ENCODE data around the gene KRT5.
"Not testable (repeated sequence)": the region's sequence is repeated elsewhere in the genome, so short reads cannot be mapped to it uniquely, and the experiment has no call there.

The KRT5 gene

DNA sequence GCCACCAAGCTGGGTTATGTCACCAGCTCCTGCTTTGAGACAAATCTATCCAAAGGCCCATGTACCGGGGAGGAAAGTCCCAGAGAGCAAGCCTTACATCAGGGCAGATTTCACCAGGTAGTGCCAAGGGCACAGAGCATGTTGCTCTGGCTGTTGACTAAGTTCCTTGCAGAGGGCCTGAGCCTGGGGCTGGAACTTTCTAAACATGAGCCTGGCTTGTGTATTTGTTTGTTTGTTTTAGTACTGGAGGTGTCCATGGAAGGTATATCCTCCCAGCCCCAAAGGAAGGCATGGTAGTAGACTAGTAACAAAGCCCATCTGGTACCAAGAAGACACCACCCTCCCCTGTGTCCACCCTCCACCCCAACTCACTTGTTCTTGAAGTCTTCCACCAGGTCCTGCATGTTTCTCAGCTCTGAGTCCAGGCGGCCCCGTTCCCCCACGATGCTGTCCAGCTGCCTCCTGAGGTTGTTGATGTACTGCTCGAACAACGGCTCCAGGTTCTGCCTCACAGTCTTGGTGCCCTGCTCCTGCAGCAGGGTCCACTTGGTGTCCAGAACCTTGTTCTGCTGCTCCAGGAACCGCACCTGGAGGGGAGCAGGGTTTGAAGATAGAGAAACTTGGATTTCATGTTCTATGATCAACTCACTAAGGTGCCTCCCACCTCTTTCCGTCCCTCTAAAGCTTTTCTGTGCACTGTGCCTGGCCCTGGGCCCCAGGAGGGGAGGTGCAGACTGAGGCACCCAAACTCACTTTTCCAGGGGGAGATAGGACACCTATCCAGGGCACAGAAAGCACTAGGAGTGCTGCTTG lies 1.4 kb downstream of the KRT5 start:
- no peak for DNase-seq

DNA sequence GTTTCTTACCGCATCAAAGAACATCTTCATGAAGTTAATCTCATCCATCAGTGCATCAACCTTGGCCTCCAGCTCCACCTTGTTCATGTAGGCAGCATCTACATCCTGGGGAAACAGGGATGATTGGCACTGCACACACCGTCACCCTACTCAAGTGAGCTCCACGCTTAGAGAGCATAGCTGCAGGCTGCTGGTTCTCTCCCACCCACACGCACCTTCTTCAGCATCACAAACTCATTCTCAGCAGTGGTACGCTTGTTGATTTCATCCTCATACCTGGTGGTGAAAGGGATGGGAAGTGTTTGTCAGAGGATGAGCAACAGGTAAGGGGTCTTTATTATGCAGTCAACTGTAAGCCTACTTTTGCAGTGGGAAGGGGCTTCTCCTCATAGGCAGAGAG lies 2.3 kb downstream of the KRT5 start:
- no peak for DNase-seq

DNA sequence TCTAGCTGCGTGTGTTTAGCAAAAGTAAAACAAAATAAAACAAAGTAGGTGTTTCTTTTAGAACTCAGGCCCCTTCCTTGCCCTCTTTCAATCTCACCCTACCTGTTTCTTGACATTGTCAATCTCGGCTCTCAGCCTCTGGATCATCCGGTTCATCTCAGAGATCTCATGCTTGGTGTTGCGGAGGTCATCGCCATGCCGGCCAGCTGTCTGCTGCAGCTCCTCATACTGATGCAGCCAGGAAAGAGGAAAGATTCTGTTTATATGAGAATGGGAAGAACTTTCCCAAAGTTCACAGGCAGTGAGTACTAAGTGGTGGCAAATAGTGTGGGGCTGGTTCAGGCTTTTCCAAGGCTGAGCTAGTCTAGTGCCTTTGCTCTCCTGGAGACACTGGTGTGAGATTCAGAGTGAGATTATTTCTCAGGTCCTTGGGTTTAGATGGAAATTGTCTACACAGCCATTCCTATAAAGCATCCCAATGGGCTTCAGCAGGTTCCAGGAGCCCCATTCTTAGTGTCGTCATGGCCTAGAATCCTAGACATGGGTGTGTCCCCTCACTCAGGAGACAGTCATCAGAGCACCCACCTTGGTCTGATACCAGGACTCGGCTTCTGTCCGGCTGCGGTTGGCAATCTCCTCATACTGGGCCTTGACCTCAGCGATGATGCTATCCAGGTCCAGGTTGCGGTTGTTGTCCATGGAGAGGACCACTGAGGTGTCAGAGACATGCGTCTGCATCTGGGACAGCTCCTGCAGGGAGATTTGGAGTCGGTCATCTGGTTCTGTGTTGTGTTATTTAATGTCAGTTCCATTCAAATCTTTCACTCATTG lies 3.0 kb downstream of the KRT5 start:
- DNase-seq: no peak

DNA sequence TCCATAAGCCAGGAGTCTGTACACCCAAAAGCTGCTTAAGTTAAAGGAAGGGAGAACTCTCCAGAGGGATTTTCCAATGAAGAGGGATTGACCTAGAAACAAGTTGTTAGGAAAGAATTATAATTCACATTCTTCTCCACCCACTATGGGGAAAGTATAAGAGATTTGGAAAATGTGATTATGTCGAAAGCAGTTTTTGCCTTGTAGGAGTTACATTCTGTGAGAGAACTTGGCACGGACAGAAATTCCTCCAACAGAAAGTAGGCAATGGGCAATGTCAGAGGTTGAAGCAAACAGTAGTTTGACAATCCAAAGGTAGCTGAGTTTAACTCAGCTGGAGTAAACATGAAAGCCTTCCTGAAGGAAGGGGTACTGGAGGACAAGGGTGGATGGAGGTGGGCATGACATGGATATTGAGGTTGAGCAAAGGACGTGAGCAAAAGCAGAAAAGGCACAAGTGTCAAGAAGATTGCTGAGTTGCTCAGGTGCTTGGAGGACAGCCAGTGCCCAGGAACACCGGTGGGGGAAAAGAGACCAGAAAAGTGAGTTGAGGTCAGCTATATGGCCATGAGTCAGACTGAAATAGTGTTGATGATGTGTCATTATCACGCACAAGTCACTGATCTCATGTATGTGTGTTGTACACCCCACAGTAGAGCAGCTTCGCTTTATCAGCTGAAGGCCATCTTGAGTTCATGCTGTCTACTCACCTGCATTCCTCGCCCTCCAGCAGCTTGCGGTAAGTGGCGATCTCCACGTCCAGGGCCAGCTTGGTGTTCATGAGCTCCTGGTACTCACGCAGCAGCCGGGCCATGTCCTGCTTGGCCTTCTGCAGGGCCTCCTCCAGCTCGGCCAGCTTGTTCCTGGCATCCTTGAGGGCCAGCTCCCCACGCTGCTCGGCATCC lies 4.0 kb downstream of the KRT5 start:
- DNase-seq: no peak

DNA sequence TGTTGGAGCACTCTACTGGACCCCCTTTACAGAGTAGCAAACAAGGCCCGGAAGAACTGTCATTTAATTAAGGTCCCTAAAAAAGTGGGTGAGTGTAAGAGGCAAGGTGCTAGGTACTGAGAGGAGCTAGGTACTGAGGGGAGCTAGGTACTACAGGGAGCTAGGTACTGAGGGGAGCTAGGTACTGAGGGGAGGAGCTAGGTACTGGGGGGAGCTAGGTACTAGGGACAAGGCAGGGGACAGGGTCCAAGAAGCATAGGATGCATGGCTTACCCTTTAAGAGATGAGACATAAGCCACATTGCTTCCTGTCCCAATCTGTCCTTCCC lies 4.9 kb downstream of the KRT5 start:
- DNase-seq: no peak

DNA sequence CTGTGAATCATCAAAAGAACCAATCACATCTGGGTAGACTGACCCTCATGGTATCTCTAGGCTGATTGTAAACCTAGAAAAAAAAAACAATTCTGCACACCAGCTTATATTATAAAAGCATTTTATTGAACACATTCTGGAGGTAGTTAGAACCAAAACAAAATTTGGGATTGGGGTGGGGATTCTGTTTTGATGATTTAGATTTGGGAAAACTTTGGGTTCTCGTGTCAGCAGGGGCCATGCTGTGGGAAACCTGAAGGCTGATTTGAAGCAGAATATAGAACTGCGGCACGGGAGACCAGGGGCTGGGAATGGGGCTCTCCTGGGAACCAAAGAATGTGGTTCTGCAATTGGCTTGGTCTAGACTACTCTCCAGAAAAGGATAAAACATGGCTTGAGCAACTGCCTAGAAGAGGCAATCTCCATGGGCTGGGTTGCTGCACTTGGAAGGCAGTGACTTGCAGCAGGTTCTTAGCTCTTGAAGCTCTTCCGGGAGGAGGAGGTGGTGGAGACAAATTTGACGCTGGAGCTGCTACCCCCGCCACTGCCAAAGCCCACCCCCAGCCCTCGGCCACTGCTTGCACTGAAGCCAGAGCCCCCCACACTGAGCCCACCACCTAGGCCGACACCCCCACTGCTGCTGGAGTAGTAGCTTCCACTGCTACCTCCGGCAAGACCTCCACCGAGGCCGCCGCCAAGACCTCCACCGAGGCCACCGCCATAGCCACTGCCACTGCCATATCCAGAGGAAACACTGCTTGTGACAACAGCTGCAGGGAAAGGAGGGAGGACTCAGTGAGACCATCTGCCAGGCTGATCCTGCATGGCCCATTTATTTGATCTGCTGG lies 5.5 kb downstream of the KRT5 start:
- DNase-seq: no peak

DNA sequence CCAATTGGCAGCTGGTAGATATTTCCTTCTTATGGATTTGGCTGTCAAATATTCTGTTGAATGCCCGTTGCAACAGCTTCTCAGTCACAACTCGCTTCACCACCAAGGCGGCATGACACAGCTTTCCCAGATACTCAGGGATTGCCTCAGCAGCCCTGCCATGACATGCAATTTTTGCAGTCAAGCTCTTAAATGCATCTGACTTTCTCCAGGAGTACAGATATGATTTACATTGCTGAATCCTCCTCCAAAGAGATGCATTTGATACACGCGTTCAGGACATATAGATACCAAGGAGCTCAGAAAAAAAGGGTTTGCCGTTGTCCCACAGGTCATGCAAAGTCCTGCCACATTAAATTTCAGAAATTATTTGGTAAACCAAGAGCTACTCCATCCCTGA lies 6.5 kb downstream of the KRT5 start:
- no peak for DNase-seq

DNA sequence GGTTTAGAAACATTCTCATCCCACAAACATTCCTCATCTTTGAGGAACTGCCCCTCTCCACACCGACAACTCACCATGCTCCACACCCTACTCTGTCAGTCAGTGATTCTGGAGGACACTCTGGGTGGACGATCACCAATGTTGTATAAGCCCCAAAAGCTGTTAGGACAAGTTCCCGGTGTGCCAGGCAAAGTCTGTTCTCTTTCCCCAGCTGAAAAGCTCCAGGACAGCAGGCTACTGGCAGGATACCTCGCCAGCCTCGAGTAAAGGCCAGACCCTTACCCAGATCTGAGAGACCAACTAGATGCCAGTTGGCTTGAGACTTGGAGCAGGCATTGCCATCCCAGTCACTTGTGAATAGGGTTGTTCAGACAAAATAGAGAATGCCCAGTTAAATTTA lies 12.0 kb downstream of the KRT5 start:
- no peak for DNase-seq

GRCh38 chr12:52506858-52507715 lies 13.1 kb downstream of the KRT5 start:
- DNase-seq: no peak

GRCh38 chr12:52502877-52503276 lies 17.3 kb downstream of the KRT5 start:
- no peak for DNase-seq

- no peak for DNase-seq
These were observed 18.7 kb downstream of the KRT5 start for GRCh38 chr12:52501490-52501889.

GRCh38 chr12:52500574-52500973 lies 19.6 kb downstream of the KRT5 start:
- DNase-seq: not testable (repeated sequence)

DNA sequence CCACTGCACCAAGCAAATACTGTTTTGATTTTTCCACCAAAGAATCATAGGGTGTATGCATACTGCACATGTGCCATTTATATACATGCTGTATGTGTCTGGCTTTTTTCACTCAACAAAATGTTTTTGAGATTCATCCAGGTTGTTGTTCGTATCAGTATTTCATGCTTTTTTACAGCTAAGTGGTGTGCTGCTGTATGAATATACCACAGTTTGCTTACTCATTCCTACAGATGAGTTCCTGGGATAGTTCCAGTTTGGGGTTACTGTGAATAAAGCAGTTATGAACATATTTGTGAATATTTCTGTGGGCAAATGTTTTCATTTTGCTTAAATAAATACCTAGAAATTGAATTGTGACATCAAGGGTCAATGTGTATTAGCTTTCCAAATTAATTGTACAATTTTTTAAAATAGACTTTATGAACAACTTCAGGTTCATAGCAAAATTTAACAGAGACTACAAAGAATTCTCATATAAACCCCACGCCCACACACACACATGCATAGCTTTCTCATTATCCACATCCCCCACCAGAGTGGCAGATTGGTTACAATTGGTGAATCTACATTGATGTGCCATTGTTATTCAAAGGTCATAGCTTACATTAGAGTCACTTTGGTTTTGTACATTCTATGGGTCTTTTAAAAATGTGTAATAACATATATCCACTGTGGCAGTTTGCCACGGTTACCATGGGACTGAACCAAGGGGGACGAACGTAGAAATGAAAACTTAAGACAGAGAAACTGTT lies 20.2 kb downstream of the KRT5 start:
- DNase-seq: no peak

DNA sequence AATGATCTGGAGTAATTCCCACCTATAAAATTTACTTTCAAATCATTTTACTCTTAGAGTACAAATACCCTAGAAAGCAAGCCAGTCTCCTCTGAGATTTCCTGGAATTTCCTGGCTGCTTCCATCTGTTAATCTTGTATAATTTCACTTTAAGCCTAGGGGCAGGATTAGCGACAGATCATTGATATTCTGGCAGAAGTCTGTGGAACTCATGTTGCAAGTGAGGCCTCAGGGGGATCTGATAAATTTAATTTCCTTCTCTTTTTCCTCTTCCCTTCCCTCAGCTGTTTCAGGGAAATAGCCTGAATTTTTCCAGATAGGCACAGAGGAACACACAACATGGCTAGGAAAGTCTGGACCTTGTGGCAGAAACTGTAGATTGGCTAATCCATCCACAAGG lies 21.2 kb downstream of the KRT5 start:
- no peak for DNase-seq

- no peak for DNase-seq
These were observed 22.2 kb downstream of the KRT5 start for GRCh38 chr12:52497975-52498374.

GRCh38 chr12:52496590-52497071 lies 23.6 kb downstream of the KRT5 start:
- DNase-seq: no peak

GRCh38 chr12:52496054-52496453 lies 24.1 kb downstream of the KRT5 start:
- no peak for DNase-seq

- no peak for DNase-seq
These were observed 24.8 kb downstream of the KRT5 start for GRCh38 chr12:52495389-52495788.

GRCh38 chr12:52494518-52494917 lies 25.7 kb downstream of the KRT5 start:
- no peak for DNase-seq

DNA sequence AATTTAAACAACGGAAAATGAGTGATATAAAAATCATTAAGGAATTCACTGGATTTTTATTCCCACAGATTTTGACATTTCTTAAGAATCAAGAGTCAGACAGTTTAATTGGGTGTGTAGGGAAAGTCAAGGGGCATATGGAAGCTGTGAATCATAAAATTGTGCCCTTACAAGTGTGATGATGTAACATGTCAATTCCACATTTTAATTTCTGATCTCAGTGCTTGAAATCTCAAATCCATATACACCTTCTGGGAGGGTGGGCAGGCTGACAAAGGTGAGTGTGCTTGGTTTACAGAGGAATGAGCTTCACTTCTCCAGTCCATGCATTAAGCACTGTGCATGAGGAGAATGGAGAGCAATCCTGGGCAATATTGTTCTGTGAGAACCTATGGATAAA lies 26.1 kb downstream of the KRT5 start:
- no peak for DNase-seq

Data from central memory CD4-positive, alpha-beta T cell (primary cell).